ENCODE results near the gene TK2. TPM values are rescaled to one million over a fixed set of nuclear protein-coding genes. Genes with fewer than 3 reads are reported as not detected.

Gene TK2
- total RNA-seq, 6 experiments from 2014 or later: 29.1 to 43.8 (median 32.6) TPM

GRCh38 chr16:66537236-66537635, 12.7 kb downstream of the TK2 start:
- Mint-ChIP-seq H3K27ac (no peak overlapping the region), H3K36me3 (ENCODE audit: low read depth) (peaks cover 11% of the 10 kb centered on the region), H3K4me3 (no peak overlapping the region), H3K4me1 (ENCODE audit: low read depth) (no peaks in the 10 kb centered on the region), H3K27me3 (ENCODE audit: insufficient read depth) (no peaks in the 10 kb centered on the region; the same call in 1 of the 2 replicates), H3K9me3 (no peaks in the 10 kb centered on the region)
- no peak for DNase-seq
- TF ChIP-seq CTCF (IDR thresholded peaks at IDR 0.05): no peak

- peaks cover 12% of the 10 kb centered on the region for H3K36me3 Mint-ChIP-seq (ENCODE audit: low read depth)
- no peaks in the 10 kb centered on the region; the same call in 1 of the 2 replicates for H3K27me3 Mint-ChIP-seq (ENCODE audit: insufficient read depth)
- H3K27ac Mint-ChIP-seq: no peak overlapping the region
These were observed 13.4 kb downstream of the TK2 start for GRCh38 chr16:66536525-66536924.

GRCh38 chr16:66534376-66534799, 15.5 kb downstream of the TK2 start:
- DNase-seq: no peak
- Mint-ChIP-seq H3K36me3 (ENCODE audit: low read depth) (peaks cover 27% of the 10 kb centered on the region), H3K4me1 (ENCODE audit: low read depth) (no peaks in the 10 kb centered on the region), H3K27ac (no peak overlapping the region), H3K27me3 (ENCODE audit: insufficient read depth) (no peaks in the 10 kb centered on the region; the same call in 1 of the 2 replicates), H3K9me3 (no peaks in the 10 kb centered on the region), H3K4me3 (no peak overlapping the region)
- no peak for TF ChIP-seq CTCF (IDR thresholded peaks at IDR 0.05)

More at GRCh38 chr16:66536525-66536924, 13.4 kb downstream of the TK2 start:
- DNase-seq: no peak
- TF ChIP-seq CTCF (IDR thresholded peaks at IDR 0.05): no peak
- no peaks in the 10 kb centered on the region for H3K9me3 Mint-ChIP-seq
- no peak overlapping the region for H3K4me3 Mint-ChIP-seq
- no peaks in the 10 kb centered on the region for H3K4me1 Mint-ChIP-seq (ENCODE audit: low read depth)

GRCh38 chr16:66529475-66529874, 20.4 kb downstream of the TK2 start:
- Mint-ChIP-seq H3K27me3 (ENCODE audit: insufficient read depth) (no peaks in the 10 kb centered on the region), H3K9me3 (no peaks in the 10 kb centered on the region), H3K36me3 (ENCODE audit: low read depth) (peaks cover 36% of the 10 kb centered on the region), H3K4me3 (no peak overlapping the region), H3K27ac (no peak overlapping the region), H3K4me1 (ENCODE audit: low read depth) (peaks cover 19% of the 10 kb centered on the region)
- DNase-seq: no peak
- no peak for TF ChIP-seq CTCF (IDR thresholded peaks at IDR 0.05)

GRCh38 chr16:66528294-66528693, 21.6 kb downstream of the TK2 start:
- no peak overlapping the region for H3K27ac Mint-ChIP-seq
- no peak overlapping the region for H3K4me3 Mint-ChIP-seq
- H3K4me1 Mint-ChIP-seq (ENCODE audit: low read depth): peaks cover 19% of the 10 kb centered on the region
- H3K9me3 Mint-ChIP-seq: no peaks in the 10 kb centered on the region
- H3K36me3 Mint-ChIP-seq (ENCODE audit: low read depth): peaks cover 40% of the 10 kb centered on the region
- no peaks in the 10 kb centered on the region for H3K27me3 Mint-ChIP-seq (ENCODE audit: insufficient read depth)
- no peak for TF ChIP-seq CTCF (IDR thresholded peaks at IDR 0.05)
- no peak for DNase-seq
